Stimulated activated CD4-positive, alpha-beta T cell treated with anti-CD3 and anti-CD28 coated beads, Interleukin-1b, Interleukin-23, amount 100 ng/mL, for 4 hours (primary cell): ENCODE measurements around the gene GPRC5A.

Experiments
- DNase-seq, 2 donors: peaks; one replicate each; pipeline ENCODE4 v3.0.0-alpha.2; 2020; ENCODE audit warnings: low read depth in 2 of 2

GPRC5A gene

DNA sequence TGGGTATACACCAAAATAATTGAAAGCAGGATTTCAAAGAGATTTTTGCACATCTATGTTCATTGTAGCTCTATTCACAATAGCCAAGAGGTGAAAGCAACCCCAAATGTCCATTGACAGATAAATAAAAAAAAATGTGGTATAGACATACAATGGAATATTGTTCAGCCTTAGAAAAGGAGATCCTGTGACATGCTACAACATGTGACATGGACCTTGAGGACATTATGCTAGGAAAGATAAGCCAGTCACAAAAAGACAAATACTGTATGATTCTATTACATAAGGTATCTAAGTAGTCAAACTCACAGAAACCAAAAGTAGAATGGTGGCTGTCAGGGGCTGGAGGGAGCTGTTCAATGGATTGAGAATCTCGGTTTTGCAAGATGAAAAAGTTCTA, 48.5 kb downstream of the GPRC5A start:
- DNase-seq: no peak

DNA sequence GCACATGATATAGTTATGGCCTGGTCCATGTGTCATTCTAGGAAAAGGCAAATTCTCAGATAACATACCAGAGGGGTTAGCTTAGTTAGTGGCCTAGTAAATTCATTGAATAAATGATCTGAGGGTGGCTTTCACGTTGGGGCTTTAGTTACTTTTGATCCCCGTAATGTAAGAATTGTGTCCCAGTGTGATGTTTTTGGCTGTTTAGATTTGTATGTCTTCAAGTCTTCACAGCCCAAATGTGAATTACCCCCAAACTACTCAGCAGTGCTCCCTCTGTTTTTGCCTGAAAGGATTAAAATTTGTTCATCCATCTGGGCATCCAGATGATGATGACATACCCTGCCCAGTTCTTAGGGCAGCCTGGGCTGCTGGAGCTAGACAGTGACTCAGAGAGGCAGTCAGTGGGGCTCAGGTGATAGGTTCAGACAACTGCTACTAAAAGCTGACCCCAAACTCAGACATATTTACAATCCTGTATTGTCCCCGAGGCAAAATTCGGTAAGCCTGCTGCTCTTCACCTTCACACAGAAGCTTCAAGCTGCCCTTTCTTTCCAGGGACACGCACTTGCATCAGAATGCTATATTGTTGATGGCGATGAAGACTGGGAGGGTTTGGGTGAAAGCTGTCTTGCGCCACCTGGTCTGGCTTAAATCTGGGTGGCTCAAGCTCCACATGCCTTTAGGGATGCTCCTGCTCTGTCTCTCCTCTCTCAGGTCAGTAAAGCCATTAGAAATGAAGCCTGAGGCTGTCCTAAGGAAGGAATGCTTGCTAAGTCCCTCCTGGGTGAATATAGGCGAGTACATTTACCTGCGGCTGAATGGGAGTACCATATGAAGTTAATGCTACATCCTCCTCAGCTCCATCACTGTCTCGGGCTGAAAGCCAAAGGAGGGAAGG, 50.3 kb downstream of the GPRC5A start:
- DNase-seq: no peak

DNA sequence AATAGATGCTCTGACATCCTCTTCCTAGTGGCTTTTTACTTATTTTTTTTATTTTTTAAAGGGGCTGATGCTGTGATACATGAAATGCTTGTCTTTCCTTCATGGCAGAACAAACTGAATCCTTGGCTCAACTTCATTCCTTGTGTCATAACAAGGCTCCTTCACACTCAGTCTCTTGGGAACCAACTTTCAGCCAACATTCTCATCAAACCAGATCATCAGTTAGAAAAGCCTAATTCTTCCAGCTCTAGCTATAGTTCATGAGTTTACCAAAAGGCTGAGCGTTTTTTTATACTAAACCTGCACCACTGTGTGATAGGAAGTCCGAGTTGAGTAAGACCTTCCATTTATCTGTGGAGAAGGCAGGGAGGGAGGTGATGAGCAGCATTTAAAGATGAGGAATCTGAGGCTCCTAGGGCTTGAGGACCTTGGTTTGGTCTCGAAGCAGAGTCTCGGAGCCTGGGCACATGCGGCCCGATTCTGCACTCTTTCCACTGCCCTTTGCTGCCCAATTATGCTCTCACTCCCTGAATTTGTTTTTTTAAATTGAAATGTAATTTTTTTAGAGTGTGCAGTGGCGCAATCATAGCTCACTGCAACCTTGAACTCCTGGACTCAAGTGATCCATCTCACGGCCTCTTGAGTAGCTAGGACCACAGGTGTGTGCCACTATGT, 52.4 kb downstream of the GPRC5A start:
- no peak for DNase-seq

DNA sequence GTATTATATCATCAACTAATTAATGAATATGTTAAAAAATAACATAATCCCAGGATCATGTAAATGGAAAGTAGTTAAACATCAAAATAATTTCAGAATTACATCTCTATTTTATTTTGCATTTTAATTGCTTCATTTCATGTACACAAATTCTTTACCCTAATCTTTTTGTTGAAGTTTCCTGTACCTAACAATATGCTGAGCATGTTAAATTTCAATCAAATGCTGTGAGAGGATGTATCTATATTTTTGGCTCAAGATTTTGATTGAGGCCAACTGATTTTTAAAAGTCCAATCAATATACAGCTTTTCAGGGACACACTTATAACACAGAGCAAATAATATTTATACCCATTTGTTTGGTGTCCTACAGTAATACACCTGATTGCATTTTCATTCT, 54.2 kb downstream of the GPRC5A start:
- no peak for DNase-seq

DNA sequence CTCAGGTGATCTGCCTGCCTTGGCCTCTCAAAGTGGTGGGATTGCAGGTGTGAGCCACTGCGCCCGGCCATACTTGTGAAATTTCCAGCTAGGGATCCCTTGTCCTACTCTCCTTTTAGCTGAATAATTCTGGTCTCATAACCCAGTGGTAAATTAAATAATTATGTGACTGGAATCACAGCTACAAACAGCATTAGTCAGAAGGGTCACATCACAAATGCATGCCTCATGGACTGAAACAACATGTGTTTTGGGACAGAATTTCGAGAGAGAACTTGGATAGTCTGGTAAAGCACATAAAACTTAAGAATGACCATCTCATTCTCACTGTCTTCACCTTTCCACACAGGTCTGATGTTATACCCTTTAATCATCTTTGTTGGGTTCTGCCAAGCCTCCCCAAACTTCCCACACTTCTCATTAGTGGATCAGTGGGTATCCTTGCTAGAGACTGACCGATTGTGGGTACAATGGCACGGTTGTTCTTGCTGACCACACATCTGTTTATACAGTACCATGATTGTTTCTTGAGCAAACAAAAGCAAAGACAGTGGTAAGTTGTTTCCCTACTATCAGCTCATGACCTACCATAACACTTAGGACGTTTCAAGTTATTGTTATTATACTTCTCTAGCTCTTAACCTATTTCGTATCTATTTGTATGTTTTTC, 55.5 kb downstream of the GPRC5A start:
- no peak for DNase-seq

DNA sequence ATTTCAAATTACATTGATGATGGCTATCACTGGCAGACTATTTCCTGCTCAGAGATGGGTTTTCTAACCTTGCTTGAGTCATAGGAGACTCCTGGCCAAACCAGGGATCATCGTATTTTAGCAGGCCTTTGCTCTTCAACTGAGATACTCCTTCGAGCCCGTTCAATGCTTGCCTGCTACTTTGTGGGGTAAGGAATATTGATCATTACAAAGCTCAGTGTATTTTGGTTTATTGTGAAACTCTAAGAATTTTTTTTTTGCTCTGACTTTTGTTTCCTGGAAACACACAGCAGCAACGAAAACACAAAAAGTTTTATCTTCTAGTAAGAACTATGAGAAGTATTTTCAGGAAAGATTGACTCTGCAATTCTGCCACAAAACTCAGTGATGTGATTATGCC, 56.5 kb downstream of the GPRC5A start:
- no peak for DNase-seq

DNA sequence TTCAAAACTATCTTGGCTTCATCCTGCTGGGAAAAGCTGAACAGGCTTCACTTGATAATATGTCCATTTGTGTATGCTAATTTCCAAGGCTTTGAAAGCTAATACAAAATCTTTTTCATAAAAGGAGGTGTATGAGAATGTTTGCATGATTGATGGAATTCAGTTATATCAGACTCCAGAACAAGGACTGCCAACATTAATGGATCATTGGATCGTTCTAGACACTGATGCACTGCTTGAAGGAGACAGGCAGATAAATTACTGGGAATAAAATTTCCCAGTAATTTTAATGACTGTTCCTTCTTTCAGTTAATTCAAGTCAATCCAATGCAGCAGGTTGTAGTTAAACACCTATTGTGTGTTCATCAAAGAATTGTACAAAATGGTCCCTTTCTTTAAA, 60.1 kb downstream of the GPRC5A start:
- no peak for DNase-seq

DNA sequence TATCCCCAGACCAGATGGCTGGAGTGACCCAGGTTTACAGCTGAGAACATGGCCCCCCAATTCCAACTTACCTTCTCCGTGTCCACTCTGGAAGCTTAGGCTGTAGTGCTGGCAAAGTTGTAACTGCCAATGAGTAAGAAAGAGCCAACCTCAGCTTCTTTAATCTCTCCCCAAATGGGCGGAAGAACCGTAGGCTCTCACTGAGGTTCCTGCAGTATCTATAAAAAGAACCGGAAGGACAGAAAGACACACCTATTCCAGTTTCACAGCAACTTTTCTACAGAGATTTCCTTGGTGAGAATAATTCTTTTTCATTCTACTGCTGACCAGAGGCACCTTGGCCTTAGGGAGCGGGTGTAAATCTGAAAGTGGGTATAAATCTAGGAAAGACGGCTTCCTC, 60.7 kb downstream of the GPRC5A start, which contains the start of gene GPRC5D:
Gene GPRC5D (minus strand): TSS at position 135 of the 400 bp plus-strand sequence. CDS start 1,786 bp downstream, outside the sequence.
- no peak for DNase-seq

DNA sequence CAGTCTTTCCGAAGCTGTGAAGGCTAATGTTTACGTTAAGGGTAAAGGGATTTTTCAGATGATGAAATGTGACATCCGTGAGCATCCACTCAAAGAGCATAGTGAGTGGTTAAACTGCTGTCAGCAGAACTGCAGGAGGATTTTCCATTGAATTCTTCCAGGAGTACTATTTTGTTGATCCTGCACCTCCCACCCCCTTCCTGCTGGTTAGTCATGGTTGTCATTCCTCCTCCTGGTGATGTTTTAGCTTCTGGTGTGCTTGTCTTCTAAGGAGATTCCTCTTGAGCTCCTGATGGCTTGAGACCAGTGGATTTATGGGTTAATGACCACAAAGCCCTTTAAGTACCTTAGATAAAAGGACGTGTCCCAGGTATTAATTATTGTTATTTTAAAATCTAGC, 63.0 kb downstream of the GPRC5A start:
- no peak for DNase-seq

DNA sequence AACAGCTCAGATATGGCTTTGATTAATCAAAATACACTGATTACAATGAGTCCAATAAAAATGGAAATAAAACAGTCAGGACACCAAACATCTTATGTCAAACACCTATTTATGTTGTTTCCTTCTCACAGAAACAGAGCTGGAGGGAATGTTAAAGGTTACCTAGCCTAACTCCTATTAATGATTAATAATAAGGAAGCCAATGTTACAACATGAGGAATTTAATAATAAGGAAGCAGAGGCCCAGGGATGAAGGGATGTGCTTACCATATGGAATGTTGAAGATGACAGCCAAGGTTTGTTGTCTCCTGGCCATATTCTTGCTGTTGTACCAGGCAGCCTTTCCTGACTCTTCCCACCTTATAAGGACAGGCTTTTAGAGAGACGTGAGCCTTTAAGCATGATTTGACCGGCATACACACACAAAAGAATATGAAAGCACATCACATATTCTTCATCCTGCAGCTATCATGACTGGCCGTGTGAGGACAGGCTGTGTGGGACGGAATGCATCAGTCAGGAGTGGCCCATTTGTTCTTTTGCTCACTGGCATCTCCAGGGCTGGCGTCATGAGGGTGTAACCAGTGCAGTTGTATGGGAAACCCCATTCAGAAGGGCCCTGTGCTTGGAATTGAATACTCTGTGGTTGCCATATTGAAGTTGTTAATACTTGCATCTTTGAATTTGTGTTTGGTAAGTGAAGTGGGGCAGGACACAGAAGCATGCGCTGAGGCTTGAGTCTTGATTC, 63.7 kb downstream of the GPRC5A start:
- no peak for DNase-seq

DNA sequence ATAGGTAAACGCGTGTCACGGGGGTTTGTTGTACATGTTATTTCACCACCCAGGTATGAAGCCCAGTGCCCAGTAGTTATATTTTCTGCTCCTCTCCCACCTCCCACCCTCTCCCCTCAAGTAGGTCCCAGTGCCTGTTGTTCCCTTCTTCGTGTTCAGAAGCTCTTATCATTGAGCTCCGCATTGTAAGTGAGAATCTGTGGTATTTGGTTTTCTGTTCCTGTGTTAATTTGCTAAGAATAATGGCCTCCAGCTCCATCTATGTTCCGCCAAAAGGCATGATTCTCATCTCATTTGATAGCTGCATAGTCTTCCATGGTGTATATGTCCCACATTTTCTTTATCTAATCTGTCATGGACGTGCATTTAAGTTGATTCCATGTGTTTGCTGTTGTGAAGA, 67.5 kb downstream of the GPRC5A start:
- no peak for DNase-seq

DNA sequence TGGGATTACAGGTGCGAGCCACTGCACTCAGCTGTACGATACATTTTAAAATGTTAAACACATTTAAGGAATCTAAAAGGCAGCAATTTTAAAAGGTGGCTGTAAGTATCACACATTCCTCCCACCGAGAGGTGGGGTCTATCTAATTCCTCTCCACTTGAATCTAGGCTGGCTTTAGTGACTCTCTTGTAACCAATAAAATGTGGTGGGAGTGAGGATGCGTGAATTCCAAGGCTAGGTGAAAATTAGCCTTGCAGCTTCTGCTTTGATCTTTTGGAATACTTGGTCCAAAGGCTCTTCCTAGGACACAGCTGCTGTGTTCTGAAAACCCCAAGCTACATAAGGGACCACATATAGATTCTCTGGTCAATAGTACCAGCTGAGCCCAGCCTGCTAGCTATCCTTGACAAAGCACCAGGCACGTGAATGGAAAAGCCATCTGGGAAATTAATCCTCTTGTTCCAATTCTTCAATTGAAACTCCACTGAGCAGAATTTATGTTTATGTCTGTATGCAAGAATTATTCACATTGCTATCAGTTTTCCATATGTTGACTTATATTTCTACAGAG, 69.4 kb downstream of the GPRC5A start:
- no peak for DNase-seq

DNA sequence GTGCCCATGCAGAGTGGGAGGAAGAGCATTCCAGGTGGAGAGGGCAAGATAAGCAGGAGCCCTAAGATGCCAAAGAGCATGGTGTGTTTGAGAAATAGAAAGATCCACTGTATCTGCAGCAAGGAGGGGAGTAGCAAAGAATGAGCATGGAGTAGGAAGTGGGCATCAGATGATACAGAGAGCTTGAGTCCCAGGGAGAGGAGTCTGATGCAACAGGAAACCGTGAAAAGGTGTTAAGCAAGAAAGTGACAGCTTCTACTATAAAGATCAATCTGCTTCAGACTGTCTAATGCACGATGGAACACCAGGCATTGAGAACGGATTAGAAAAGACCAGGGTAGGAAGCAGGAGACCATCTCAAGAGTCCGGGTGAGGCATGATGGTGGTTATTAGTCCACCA, 72.9 kb downstream of the GPRC5A start:
- no peak for DNase-seq

DNA sequence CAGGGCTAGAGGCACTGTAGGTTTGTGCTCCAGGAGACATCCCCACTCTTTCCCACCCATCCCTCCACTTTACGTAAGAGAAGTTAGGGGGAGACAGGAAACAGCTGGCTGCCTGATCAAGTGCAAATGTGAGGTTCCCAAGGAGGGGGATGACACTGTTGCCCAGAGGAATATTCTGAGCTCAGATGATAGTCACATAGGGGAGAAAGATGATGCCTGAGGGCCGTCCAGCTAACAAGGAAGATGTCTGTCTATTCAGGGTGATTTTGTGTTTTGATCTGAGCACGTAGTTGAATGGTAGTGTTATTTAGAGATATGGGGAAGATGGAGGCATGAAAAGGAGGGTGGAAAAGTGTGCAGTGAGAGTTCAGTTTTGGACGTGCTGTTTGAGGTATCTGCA, 74.5 kb downstream of the GPRC5A start:
- no peak for DNase-seq
